Thyroid gland (tissue), 4 donors: ENCODE data around the gene AGTPBP1. TPM values are rescaled to one million over a fixed set of nuclear protein-coding genes. Genes with fewer than 3 reads are reported as not detected.

Source experiments
- DNase-seq, 2 donors: peaks; one replicate each; pipeline ENCODE4 v3.0.0-alpha.2; 2019
- H3K27ac ChIP-seq, 3 donors: fragments of 200-600 bp; sonication (generic); 1 replicate in 2 of 3; 2 replicates in 1 of 3; pipeline ENCODE4 v1.5.1; 2016 to 2019; ENCODE audit warnings: mild to moderate bottlenecking in 1 of 3, moderate library complexity in 1 of 3
- H3K27me3 ChIP-seq: fragments of 200-600 bp; sonication (generic); one replicate; pipeline ENCODE4 v1.5.1; 2019
- H3K36me3 ChIP-seq, 2 donors: fragments of 200-600 bp; sonication (generic); one replicate each; pipeline ENCODE4 v1.5.1; 2016 to 2019
- H3K4me1 ChIP-seq, 2 donors: fragments of 200-600 bp; sonication (generic); one replicate each; pipeline ENCODE4 v1.5.1; 2017 to 2019
- H3K4me3 ChIP-seq, 3 donors: fragments of 200-600 bp; sonication (generic); replicated peaks in 1 of 3; 1 replicate in 2 of 3; 2 replicates in 1 of 3; pipeline ENCODE4 v1.5.1; 2016; ENCODE audit warnings: mild to moderate bottlenecking in 1 of 3
- H3K9me3 ChIP-seq: fragments of 200-600 bp; sonication (generic); one replicate; pipeline ENCODE4 v1.5.1; 2017
- POLR2A ChIP-seq, 2 donors: fragments of 450-650 bp; IDR thresholded peaks; one replicate each; pipeline ENCODE4 v1.6.1; 2017; ENCODE audit warnings: antibody characterized with exemption in 2 of 2, mild to moderate bottlenecking in 2 of 2, moderate library complexity in 1 of 2
- WGBS, 2 donors: methylation state at CpG; one replicate each; pipeline ENCODE4 v1.1.5; 2017; 5-methylcytosine and 5-hydroxymethylcytosine counted together
- intact Hi-C: fragments of 100-400 bp; cut with DNase I; formaldehyde crosslinking; loops from one replicate; pipeline ENCODE4 v1.15.1; 2023
- total RNA-seq, 4 donors: library from RNA; depleted of rRNA; stranded (reverse); fragments of >200 nt; gene quantifications; one replicate each; pipeline ENCODE4 v1.2.3, GENCODE V29; 2016
- TF ChIP-seq, protein P1 (sequence below), 6 experiments: fragments of 200-600 bp in 3 of 6; fragments of 450-650 bp in 3 of 6; sonication (generic) in 3 of 6; IDR thresholded peaks; one replicate each; pipeline ENCODE4 v1.5.1; 2016 to 2019; ENCODE audit warnings: antibody characterized with exemption in 6 of 6, mild to moderate bottlenecking in 2 of 6, inconsistent platforms in 1 of 6, moderate library complexity in 1 of 6

Gene AGTPBP1
- total RNA-seq, 4 donors from 2014 or later, result 18.2 to 23.3 (median 22.0) TPM

DNA sequence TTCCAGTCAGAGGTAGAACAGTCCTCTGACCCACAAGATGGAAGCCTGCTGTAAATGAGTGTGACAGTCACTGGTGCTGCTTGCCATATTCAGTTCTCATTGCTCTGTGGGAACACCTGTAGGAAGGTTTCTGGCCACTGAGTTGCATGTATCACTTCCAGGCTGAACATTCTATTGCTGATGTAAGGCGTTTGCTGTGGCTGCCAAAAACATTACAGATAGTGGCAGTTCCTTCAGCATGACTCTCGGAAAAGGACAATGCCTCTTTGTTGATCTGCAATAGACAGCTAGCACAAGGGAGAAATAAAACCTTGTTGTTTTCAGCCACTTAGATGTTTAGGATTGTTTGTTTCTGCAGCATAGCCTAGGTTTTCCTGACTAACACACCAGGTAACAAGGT is 217.2 kb downstream of the AGTPBP1 start:
- Histone ChIP-seq H3K27me3 (no peaks in the 10 kb centered on the region), H3K9me3 (no peaks in the 10 kb centered on the region), H3K36me3 (no peaks in the 10 kb centered on the region), H3K4me3 (no peak overlapping the region), H3K27ac (no peak overlapping the region), H3K4me1 (peaks cover 0 to 4% of the 10 kb centered on the region in 2 donors)
- 89 to 100% methylated on average over 2 of the region's 2 CpGs for WGBS, 2 donors
- intact Hi-C loops, result no loop called here
- TF ChIP-seq, protein P1, sequence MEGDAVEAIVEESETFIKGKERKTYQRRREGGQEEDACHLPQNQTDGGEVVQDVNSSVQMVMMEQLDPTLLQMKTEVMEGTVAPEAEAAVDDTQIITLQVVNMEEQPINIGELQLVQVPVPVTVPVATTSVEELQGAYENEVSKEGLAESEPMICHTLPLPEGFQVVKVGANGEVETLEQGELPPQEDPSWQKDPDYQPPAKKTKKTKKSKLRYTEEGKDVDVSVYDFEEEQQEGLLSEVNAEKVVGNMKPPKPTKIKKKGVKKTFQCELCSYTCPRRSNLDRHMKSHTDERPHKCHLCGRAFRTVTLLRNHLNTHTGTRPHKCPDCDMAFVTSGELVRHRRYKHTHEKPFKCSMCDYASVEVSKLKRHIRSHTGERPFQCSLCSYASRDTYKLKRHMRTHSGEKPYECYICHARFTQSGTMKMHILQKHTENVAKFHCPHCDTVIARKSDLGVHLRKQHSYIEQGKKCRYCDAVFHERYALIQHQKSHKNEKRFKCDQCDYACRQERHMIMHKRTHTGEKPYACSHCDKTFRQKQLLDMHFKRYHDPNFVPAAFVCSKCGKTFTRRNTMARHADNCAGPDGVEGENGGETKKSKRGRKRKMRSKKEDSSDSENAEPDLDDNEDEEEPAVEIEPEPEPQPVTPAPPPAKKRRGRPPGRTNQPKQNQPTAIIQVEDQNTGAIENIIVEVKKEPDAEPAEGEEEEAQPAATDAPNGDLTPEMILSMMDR (IDR thresholded peaks at IDR 0.05), result no peak
- TF ChIP-seq POLR2A (IDR thresholded peaks at IDR 0.05), result no peak
- DNase-seq, result no peak

DNA sequence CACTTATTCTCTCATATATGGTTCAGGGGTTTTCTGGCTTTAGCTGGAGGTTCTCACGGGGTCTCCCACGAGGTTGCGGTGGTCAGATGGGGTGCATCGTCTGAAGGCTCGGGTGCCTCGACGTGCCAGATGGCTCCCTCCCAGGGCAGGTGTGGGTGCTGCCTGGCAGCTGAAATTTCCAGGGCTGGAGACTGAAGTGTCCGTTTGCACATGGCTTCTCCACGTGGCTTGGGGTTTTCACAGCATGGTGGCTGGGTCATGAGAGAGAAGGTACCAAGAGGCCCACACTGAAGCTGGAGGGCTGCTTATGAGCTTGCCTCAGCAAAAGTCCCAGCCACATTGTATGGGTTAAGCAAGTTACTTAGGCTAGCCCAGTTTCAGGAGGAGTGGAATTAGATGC is 218.6 kb downstream of the AGTPBP1 start:
- Histone ChIP-seq H3K27ac (no peak overlapping the region), H3K9me3 (no peaks in the 10 kb centered on the region), H3K27me3 (no peaks in the 10 kb centered on the region), H3K4me1 (peaks cover 0 to 4% of the 10 kb centered on the region in 2 donors), H3K36me3 (no peaks in the 10 kb centered on the region), H3K4me3 (no peak overlapping the region)
- intact Hi-C loops, result no loop called here
- WGBS, 2 donors, result 48 to 64% methylated on average over 3 to 8 of the region's 9 CpGs
- TF ChIP-seq, protein P1 (IDR thresholded peaks at IDR 0.05), result no peak
- TF ChIP-seq POLR2A (IDR thresholded peaks at IDR 0.05), result no peak
- no peak for DNase-seq

DNA sequence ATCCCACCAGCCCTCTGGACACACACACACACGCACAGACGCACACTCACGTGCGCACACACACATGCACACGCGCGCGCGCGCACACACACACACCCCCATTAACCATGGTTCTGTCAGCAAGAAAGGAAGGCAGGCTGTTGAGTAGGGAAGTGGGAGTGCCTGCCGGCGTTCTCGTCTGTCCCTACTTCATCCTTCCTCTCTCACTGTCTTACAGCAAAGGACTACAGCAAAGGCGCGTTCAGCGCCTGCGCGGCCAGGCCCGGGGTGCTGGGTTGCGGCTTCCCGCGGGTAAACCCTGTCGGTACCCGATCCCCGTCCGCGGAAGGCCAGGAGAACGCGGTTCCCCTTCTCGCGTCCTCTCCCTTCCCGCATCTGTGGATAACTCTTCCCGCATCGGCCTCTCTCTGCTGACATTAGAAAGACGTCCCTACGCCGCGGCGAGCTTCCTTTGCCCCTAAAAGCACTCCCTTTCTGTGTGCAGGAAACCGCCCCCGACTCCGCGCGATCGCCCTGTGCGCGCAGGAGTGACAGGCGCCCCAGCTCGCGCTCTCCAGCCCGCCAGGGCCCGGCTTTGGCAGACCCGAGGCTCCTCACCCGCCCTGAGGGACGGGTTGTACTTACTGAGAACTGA is 219.2 kb downstream of the AGTPBP1 start:
- Histone ChIP-seq H3K36me3 (no peaks in the 10 kb centered on the region), H3K27me3 (no peaks in the 10 kb centered on the region), H3K4me1 (peaks cover 0 to 4% of the 10 kb centered on the region in 2 donors), H3K4me3 (peak overlapping the region in 1 of 3 donors; percentile 6), H3K9me3 (no peaks in the 10 kb centered on the region), H3K27ac (no peak overlapping the region)
- TF ChIP-seq POLR2A (IDR thresholded peaks at IDR 0.05), result no peak
- TF ChIP-seq, protein P1 (IDR thresholded peaks at IDR 0.05), result no peak
- intact Hi-C loops, result no loop called here
- 2 to 4% methylated on average over 42 to 54 of the region's 55 CpGs for WGBS, 2 donors
- peak; percentile 26 to 34 for DNase-seq

DNA sequence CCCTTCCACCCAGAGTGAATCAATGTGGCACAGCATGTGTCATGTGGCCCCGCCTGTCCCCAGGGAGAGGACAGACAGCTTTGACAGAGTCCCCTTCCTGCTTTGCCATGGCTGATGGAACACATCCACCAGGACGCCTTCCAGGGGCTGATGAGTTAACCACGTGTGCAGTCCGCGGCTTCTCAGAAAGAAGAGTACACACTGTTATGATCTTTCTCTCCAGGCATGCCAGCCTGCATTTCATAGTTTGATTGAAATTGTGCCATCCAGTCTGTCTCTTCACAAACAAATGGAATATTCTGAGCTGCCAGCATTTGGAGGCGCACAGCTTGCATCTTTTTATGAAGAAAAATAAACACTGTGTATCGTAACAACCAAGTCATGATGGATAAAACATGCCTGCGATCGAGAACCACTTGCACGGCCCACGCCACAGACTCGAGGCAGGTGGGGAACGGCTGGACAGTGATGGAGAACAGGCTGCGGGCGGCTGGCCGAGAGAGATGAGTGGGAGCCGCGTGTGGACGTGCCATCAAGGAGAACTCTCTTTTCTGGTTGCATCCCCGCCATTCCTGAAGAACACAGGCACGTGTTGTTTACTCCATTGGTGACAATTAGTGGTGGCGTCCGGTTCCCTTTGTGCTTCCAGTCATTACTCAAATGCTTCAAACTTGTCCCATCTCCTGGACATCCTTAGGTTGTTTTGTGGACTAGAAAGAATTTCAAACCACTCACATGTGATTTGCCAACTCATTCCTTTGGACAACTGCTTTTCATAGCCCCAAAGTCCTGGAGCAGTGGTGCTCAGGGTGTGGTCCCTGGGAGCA is 220.2 kb downstream of the AGTPBP1 start:
- WGBS, 2 donors, result 91 to 96% methylated on average over 19 to 23 of the region's 23 CpGs
- Histone ChIP-seq H3K36me3 (no peaks in the 10 kb centered on the region), H3K27ac (no peak overlapping the region), H3K27me3 (no peaks in the 10 kb centered on the region), H3K4me3 (no peak overlapping the region), H3K4me1 (peaks cover 0 to 4% of the 10 kb centered on the region in 2 donors), H3K9me3 (no peaks in the 10 kb centered on the region)
- DNase-seq, result no peak
- intact Hi-C loops, result no loop called here
- TF ChIP-seq, protein P1 (IDR thresholded peaks at IDR 0.05), result no peak
- TF ChIP-seq POLR2A (IDR thresholded peaks at IDR 0.05), result no peak
